ENCODE data around the gene YEATS2.
A peak's percentile ranks its signal among the peaks of the same experiment; 100 is the strongest.

The YEATS2 gene

DNA sequence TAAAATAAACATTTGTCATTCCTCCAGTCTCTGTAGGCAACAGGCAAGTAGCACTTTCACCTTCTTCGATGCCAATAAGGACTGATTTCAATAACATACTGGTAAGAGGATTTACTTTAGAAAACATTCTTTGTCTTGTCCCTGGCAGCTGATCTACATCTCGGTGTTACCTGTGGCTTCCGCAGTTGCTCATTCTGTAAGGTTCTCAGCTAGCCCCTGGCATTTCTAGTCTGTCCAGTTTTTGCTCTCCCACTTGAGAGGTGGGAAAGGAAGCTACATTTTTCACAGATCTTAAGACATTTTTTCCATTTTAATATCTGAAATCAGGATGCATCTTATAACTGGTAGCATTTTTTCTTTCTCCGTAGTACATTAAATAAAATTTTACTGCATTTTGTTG is 147.5 kb downstream of the YEATS2 start:
- DNase-seq: no peak

DNA sequence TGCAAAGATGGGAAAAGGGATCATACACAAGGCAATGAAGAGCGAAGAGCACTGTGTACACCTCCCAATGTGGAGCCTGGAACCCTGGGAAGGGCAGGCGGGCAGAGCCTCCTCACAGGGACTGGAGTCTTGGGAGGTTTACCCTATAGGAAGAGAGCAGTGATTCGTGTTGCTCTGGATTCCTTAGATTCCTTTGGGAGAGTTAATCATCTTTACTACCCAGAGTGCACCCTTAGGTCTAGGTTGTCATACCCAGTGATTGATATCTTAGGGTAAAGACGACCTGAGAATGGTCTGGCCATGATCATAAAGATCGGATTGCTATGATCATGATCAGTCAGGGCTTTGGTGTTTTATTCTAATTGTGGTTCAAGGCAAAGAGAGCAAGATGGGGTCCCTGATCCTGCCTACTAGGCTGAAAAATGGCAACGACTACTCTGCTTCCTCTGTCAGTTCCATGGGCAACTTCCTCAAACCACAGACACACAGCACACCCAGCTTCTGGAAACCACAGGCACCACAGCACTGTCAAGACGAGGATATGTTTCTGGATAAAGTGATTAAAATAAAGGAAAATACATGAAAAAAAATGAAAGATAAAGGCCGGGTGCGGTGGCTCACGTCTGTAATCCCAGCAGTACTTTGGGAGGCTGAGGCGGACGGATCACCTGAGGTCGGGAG is 148.2 kb downstream of the YEATS2 start:
- peak; percentile 46 for DNase-seq

GRCh38 chr3:183854318-183855035 is 156.9 kb downstream of the YEATS2 start:
- DNase-seq: no peak

DNA sequence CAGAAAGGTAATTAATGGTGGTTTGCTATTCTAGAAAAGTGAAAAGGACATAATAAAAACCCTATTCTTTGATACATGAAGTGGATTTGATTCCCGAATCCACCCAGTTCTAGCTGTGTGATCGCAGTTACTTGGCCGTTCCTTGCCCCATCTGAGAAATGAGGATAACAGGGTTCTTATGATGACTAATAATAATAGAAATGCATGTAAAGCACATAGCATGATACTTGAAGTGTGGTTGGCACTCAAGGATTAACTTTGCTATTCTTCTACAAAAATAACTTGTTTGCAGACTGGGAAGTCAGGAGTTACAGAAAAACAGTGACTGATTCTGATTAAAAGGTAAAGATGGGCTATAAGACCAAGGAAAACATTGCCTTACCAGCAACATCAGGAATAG is 160.3 kb downstream of the YEATS2 start:
- DNase-seq: no peak

All from NCI-H226 (cell line).